Measurements from ENCODE around the gene TGM6.
A peak's percentile ranks its signal among the peaks of the same experiment; 100 is the strongest.

Gene TGM6

DNA sequence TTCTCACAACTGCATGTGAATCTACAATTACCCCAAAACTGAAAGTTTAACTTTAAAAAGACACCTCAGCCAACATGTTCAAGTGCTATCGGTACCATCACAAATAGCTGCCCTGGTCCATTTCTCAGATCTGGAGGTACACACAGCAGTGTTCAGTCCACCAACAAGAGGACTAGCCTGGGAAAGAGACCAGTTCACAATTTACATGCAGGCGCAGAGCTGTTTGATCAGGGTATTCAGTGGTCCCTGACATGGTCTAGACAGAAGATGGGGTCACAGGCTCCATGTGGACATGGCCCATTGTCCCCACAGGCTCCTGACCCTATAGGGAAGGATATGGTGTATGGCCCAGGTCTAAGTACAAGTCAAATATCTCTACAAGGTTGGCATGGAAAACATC is 15.6 kb upstream of the TGM6 start:
- DNase-seq, result no peak

DNA sequence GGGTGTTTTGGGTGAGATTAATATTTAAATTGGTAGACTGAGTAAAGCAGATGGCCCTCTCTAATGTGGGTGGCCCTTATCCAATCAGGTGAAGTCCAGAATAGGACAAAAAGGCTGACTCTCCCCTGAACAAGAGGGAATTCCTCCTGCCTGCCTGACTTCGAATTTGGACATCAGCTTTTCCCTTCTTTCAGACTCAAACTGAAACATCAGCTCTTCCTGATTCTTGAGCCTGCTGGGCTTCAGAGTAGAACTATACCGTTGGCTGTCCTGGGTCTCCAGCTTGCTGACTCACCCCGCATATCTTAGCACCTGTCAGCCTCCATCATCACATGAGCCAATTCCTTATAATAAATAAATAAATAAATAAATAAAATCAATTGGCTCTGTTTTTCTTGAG is 15.0 kb upstream of the TGM6 start:
- no peak for DNase-seq

DNA sequence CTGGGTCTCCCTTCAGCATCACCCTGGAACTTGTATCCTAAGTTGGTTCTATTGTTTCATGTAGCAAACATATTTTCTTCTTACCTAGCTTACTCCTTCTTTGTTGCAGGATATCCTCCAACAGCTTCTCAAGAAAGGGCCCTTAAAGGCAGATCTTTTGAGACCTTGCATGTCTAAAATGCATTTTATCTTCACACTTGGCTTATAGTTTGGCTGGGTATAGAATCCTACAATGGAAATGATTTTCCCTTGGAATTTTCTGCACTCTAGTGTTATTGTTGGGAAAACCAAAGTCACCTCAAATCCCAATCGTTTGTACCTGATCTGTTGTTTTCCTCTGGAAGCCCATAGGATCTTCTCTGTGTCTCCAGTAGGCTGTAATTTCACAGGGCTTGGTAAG is 12.1 kb upstream of the TGM6 start:
- DNase-seq, result no peak

DNA sequence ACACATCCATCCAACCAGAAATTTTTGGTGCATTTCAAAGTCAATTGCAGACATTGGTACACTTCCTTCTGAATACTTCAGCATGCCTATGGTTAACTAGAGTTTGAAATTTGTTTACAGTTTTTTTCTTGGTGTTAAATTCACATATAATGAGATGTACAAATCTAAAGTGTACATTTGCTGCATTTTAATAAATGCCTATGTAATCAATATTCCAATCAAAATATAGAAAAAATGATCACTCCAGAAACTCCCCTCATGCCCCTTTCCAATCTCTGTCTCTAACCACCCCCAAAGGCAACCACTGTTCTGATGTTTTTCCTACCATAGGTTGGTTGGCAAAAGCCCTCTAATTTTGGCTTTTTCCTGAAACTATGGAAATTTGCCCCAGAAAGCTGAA is 7.6 kb upstream of the TGM6 start:
- DNase-seq, result no peak

DNA sequence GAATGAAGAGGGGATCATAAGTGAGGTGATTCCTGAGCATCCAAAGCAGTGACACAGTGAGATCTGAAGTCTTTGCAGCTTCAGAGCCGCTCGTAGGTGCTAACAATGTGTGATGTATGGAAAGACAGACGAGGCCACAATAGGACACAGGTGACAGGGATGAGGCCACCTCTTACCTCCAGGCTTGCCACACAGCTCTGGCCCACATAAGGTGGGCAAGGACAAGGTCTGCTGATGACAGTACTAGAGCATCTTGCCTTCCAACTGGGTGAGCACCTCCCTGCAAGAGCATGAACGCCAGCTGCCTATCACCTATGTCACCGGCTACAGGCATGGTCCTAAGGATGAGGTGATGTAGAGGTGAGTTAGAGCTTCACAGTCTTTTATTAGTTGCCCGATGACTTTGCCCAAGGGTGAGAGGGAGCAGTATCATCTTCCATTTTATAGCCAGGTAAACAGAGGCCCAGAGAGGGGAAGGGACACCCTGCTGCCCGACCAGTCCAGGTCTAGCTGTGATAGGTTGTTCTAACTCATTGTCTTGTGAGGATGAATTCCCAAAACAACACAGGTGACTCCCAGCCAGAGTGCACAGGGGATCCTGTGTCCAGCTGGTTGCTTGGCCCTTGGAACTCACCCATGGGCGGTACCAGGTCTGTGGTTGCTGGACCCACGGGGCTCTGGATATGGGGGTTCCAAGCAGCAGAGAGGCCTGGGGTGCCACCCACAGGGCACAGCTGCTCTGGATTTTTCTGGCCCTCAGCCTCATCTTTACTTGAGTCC is 6.2 kb upstream of the TGM6 start:
- DNase-seq, result no peak

DNA sequence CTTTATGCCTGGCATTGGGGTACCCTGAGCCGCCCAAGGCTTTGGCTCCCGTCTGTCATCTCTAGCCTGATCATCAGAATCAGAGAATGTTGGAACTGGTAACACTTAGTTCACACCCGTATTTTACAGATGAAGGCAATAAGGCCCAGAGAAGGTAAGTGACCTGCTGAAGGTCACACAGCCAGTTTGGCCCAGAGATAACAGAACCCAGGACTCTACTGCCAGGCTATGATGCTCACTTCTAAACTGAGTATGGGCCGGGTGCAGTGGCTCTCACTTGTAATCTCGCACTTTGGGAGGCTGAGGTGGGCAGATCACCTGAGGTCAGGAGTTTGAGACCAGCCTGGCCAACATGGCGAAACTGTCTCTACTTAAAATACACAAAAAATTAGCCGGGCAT is 1.8 kb upstream of the TGM6 start:
- no peak for DNase-seq

DNA sequence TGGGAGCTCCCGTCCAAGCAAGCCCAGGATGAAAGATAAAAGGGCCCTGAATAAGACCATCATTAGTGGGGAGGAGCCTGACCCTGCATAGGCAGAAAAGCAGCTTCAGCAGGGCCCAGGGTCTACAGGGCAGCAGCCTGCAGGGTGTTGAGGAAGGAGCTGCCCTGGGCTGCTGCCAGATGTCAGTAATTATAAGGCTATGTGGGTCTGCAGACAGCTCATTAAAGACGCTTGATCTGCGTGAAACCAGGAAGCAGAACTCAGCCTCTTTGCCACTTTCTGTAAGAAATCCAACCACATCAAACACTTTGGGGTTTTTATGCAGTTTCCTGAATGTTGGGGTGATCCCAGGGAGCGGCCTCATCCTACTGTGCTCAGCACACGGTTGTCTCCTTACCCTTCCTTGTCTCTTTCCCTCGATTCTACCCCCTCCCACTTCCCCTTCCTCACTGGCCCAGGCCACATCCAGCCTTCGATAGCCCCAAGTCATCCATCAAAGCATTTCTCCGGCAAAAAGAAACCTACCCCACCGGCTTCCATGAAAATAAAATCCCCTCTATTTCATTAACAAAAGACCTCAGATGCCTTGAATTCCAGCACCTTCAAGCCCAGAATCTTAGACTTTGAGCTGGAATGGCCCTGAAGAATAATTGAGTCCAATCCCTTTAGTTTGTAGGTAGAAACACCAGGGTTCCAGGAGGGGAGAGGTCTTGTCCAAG is 1.0 kb upstream of the TGM6 start:
- no peak for DNase-seq

DNA sequence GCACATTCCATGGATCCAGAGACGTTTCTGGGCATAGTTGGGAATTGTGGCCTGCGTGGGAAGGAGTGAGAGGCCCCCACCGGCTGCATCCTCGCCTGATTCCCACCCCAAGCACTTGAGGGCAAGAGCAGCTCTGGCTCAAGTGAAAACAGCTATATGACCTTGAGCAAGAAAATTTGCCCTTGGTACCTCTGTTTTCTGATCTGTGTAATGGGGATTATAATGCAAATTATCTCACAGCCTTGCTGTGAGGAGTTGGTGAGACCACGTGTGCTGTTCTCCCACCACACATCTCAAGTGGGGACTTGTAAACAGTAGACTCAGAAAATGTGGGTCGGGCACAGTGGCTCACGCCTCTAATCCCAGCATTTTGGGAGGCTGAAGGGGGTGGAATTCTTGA is 602 bp downstream of the TGM6 start:
- no peak for DNase-seq

DNA sequence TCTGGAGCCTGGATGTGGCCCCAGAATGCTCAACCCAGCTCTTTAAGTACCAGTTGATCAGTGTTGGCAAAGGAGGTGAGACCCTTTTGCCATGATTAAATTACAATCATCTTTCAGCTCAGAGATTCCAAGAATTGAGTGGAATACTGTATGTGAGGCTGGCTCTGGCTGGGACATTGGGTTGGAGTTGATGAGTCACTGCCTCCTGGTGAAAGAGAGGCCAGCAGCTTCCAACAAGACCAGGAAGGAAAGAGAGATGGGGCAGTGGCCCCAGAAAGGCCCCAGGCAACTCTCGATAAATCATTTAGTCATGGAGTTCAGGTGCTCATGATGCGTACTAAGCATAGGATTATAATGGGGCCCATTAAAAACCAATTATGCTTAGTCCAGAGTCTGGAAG is 2.1 kb downstream of the TGM6 start:
- DNase-seq, result no peak

DNA sequence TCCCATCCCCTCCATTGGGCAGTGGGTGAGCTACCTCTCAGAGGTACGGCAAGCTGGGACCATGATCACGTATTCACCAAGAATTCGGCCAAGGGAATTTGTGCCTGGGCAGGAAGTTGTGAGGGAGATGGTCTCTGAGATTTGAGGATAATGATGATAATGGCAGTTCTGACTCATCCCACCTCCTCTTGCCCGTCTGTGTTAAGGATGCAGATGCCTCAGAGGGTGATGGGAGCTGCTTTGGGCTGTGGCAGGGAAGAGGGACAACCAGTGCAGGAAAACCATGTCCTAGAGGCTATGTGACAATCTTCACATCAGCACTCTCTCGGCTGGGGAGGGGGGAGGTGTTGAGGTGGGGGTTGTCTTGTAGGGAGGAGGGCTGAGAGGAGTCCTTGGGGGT is 4.3 kb downstream of the TGM6 start:
- DNase-seq, result no peak

DNA sequence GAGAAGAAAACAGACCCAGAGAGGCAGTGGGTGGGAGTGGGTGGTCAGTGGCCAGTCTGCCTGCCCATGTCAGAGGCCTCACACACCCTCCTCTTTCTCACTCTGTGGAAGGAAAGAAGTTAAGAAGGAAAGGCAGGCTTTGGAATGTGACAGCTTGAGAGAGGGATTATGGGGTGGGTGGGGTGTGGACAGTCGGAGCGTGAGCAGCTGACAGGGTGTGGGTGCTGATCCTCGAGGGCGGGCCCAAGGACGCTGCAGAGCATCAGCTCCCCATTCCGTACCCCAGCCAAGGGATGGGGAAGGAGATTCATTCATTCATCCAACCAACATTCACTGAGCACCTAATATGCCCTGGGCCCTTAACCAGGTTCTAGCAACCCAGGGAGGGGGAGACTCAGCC is 4.8 kb downstream of the TGM6 start:
- DNase-seq, result no peak

DNA sequence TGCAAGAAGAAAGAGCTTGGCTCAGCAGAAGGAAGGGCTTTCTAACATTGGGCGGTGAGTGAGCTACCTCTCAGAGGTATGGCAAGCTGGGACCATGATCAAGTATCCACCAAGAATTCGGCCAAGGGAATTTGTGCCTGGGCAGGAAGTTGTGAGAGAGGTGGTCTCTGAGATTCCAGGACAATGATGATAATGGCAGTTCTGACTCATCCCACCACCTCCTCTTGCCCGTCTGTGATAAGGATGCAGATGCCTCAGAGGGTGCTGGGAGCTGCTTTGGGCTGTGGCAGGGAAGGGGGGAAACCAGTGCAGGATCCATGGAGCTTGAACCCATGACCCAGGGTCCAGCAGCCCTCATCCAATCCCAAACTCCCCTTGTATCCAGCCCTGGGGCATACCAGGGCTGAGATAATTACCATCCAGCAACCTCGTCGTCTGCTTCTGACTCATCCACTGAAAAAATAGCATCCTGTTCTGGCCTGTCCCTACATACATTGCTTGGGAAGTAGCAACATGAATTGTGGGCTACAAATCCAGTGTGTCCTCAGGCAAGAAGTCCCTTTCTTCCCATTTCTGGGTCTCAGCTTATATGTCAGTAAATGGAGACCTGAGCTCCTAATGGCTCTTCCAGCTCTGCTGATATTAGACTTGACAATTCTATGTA is 5.9 kb downstream of the TGM6 start:
- DNase-seq, result no peak

DNA sequence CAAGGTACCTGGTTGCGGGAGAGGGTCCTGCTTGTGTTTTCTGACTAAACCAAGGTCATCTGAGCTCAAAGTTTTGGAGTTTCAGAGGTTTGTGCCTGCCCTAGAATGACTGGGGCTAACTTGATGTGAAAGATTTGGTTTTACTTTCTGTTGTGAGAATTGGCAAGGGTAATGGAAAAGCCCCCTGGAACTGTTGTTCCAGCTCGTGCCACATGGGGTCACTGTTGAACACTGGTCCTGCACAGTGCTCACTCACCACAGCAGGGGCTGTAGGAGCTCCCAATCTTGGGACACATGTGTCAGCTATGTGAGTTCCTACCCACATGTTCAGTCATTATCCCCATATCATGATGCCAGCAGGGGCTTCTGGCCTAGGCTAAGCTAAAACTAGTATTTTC is 6.5 kb downstream of the TGM6 start:
- DNase-seq, result peak; percentile 57

DNA sequence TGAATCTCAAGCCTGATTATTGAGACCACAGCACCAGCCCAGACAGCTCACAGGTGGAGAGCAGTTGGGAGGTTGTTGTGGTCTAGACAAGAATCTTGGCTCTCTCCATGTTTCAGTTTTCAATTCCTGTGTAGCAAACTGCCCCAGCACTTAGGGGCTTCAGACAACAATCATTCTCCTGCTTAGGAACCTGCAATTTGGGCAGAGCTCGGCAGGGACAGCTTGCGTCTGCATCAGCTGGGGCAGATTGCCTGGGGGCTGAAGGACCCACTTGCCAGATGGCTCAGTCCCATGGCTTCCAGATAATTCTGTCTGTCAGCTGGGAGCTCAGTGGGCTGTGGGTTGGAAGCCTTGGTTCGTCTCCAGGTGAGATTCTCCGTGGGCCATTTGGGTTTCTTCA is 6.9 kb downstream of the TGM6 start:
- no peak for DNase-seq

DNA sequence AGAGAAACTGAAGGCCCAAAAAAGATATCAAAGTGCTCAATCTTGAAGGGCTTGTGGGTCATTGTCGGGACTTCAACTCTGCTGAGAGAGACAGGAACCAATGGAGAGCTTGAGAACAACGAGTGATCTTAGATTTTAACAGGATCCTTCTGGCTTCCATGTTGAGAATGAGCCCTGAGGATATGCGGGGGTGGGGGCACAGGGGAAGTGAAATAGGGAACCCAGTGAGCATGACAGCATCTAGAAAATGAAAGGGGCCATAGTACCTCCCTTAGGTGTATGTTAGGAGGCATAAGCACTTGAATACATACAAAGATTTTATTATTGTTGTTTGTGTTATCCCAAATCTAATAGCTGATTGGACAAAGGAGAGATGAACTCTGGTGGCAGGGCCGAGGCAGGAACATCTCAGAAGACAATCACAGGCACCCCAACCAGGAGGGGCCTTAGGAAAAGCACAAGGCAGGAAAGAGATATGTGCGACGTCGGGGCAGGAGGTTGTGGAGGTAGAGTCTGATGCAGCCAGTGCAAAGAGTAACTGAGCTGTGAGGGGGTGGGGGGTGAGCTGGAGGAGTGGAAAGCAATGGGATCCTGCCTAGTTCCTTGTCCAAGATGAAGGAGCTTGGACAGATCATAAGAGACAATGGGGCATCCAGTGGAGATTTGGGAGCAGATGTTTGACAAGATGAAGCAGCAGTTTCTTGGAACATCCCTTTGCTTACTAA is 10.4 kb downstream of the TGM6 start:
- no peak for DNase-seq

DNA sequence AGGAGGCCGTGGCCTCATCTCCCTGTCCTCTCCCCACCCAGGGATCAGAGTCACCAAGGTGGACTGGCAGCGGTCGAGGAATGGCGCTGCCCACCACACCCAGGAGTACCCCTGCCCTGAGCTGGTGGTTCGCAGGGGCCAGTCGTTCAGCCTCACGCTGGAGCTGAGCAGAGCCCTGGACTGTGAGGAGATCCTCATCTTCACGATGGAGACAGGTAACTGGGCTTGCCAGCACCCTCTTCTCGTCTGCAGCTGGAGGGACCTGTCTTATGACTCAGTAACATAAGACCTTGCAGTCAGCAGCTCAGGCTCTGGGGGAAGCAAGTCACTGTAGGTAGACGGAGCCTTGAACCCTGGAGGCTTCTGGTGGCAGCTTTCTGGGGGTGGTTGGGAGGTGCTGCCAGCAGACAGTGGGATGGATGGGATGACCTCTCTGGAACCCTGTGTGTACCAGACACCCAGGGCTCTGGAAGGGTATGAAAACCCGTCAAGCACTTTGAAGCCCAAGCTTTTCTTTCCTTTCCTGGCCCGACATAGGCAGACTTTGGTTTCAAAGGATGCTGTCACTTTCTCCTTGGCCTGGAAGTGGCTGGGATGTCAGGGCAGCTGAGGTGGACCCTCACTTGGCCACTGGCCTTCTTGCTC is 13.8 kb downstream of the TGM6 start:
- DNase-seq, result no peak

DNA sequence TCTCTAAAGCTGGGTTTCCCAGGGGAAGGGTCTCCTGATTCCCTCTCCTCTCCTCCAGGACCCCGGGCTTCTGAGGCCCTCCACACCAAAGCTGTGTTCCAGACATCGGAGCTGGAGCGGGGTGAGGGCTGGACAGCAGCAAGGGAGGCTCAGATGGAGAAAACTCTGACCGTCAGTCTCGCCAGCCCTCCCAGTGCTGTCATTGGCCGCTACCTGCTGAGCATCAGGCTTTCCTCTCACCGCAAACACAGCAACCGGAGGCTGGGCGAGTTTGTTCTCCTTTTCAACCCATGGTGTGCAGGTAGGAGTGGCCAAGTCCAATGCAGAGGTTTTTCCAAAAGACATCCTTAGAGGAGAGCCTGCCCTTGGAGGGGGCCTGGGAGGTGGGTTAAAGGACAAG is 14.4 kb downstream of the TGM6 start:
- no peak for DNase-seq

DNA sequence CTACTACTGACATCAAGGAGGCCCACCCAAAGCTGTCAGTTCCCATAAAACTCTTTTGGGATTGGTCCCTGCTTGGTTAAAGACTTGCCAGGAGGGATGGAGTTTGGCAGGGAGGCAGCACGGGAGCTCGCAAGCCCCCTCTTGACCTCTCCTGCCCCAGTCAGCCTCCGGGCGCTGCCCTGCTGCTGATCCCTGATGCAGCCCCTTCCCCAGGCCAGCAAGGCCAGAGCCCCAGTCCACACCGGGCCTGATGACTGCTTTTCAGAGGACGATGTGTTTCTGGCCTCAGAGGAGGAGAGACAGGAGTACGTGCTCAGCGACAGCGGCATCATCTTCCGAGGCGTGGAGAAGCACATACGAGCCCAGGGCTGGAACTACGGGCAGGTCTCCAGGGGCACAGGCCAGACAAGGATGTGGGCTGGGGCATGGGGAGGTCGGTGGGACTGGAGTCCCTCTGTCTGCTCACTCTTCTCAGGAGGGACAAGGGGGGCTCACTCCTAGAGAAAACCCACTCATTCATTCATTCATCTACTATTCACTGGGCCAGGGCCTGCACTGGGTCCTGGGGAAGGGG is 15.6 kb downstream of the TGM6 start:
- no peak for DNase-seq

DNA sequence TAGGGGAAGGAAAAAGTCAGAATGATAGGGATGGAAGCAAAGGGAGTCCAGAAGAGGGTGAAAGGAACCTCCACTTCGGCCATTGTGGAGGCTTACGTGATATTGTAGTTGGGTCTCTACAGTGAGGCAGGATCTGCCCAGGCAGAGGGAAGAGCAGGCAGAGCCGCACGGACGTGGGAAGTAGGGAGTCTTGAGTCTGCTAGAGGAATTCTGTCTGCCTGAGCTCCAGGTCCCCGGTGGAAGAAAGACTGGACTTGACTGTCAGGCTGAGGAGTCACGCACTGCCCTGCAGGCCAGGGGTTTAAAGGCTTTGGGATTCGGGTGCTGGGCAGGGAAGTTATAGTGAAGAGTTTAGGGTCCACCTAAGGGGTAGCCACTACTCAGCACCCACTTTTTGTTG is 16.4 kb downstream of the TGM6 start:
- no peak for DNase-seq

DNA sequence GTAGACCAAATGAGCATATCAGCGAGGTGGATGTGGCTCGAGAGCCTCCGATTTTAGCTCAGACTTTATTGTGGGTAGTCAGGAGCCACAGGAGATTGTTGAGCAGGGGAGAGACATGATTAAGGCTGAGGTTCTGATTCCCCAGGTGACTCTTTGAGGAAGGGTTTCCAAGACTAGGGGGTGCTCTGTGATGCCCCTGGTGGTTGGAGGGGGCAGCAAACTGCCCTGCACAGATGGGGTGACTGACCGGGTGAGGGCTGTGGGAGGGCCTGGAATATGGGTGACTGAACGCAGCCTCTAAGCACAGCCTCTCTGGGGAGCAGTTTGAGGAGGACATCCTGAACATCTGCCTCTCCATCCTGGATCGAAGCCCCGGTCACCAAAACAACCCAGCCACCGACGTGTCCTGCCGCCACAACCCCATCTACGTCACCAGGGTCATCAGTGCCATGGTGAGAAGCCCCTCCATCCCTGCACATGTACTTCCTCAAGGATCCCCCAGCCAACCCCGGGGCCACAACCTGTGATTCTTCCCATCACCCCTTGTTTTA is 17.0 kb downstream of the TGM6 start:
- DNase-seq, result no peak

DNA sequence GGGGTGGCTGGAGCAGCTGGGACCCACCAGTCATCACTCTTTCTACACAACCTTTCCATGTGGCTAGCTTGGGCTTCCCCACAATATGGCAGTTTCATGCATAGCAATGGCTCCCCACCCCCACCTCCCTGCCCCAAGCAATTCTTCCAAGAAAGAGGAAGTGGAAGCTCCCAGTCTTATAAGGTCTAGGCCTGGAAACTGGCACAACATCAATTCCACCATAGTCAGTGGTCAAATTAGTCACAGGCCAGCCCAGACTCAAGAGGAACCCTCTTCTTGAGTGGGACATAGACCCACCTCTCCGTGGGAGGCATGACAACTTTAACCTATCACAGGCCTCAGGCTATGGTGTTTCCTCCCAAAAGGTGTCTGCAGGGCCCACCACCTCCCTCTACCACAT is 17.7 kb downstream of the TGM6 start:
- no peak for DNase-seq

DNA sequence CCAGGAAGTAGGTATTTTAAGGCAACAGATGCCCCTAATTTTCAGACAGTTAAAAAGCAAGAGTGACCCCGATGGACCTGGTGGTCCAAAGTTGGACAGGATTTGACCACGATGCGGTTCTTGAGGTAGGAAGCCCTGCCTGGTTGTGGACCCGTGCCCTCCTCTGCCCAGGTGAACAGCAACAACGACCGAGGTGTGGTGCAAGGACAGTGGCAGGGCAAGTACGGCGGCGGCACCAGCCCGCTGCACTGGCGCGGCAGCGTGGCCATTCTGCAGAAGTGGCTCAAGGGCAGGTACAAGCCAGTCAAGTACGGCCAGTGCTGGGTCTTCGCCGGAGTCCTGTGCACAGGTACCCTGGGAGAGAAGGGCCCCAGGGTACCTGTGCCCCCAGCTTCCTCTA is 18.7 kb downstream of the TGM6 start:
- no peak for DNase-seq
